ENCODE measurements around the gene C5orf34.

- TF ChIP-seq, protein P1, sequence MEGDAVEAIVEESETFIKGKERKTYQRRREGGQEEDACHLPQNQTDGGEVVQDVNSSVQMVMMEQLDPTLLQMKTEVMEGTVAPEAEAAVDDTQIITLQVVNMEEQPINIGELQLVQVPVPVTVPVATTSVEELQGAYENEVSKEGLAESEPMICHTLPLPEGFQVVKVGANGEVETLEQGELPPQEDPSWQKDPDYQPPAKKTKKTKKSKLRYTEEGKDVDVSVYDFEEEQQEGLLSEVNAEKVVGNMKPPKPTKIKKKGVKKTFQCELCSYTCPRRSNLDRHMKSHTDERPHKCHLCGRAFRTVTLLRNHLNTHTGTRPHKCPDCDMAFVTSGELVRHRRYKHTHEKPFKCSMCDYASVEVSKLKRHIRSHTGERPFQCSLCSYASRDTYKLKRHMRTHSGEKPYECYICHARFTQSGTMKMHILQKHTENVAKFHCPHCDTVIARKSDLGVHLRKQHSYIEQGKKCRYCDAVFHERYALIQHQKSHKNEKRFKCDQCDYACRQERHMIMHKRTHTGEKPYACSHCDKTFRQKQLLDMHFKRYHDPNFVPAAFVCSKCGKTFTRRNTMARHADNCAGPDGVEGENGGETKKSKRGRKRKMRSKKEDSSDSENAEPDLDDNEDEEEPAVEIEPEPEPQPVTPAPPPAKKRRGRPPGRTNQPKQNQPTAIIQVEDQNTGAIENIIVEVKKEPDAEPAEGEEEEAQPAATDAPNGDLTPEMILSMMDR (IDR thresholded peaks at IDR 0.05) = no peak
- TF ChIP-seq POLR2A (IDR thresholded peaks at IDR 0.05) (no peak), EP300 (IDR thresholded peaks at IDR 0.05) (no peak)
These were observed 28.5 kb upstream of the C5orf34 start for GRCh38 chr5:43543434-43543833.

Measured in ovary (tissue), 3 donors.